GM18517 (cell line): ENCODE data around the gene OR9G1.
"Not testable (repeated sequence)": the region's sequence is repeated elsewhere in the genome, so short reads cannot be mapped to it uniquely, and the experiment has no call there.

Experiments used
- ATAC-seq: cut with Tn5 transposase; IDR thresholded peaks from one replicate; pipeline ENCODE4 v1.9.1; 2021; ENCODE audit warnings: mild to moderate bottlenecking, moderate library complexity; ENCODE audit not compliant: unreplicated experiment

OR9G1 gene, protein sequence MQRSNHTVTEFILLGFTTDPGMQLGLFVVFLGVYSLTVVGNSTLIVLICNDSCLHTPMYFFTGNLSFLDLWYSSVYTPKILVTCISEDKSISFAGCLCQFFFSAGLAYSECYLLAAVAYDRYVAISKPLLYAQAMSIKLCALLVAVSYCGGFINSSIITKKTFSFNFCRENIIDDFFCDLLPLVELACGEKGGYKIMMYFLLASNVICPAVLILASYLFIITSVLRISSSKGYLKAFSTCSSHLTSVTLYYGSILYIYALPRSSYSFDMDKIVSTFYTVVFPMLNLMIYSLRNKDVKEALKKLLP

GRCh38 chr11:56698795-56699194 is at the start of gene OR9G1:
TSS of gene OR9G1 (plus strand) at chr11:56699095. CDS start at chr11:56700388, 1,293 bp downstream.
- ATAC-seq, result no peak

DNA sequence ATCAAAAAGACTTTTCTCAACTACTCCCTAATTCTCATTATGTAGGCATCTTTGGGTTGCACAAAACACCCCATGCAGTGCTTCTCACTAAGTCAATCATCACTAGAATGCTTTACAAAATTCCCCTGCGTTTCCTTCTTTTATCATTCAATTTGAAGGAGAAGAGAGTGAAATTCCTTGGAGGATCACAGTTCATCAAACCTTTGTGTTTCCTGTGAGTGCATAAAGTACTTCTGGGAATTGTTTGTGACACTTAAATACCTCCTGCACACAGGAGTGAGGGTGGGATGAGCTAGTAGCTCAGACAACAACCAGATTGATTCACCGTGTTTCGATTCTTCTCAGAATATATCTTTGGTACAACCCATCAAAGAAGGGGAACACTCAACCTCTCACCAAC is 39.1 kb upstream of the OR9G1 start:
- ATAC-seq, result no peak

- no peak for ATAC-seq
Observed at GRCh38 chr11:56663386-56663785, 35.5 kb upstream of the OR9G1 start, which contains the start of gene OR5AR1. TSS of gene OR5AR1 (plus strand) at chr11:56663686. CDS start at chr11:56663686, 0 bp downstream.

GRCh38 chr11:56670984-56671383 is 27.9 kb upstream of the OR9G1 start:
- ATAC-seq, result no peak

DNA sequence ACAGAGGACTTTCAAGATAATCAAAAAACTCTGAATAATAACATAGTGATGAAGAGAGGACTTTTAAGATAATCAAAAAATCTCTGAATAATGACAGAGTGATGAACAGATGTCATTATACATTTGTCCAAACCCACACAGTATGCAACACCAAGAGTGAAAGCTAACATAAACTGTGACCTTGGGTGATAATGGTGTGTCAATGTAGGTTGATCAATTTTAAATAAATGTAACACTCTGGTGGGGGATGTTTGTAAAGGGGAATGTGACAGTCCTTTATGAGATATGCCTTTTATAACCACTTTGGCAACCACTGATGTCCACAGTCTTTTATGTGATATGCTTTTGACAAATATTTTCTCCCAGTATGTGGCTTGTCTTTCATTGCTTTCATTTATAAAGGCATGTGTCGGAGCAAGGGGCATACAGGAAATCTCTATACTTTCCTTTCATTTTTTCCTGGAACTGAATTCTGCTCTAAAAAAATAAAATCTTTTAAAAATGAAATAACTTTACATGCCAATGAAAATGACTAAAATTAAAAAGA is 10.3 kb upstream of the OR9G1 start:
- ATAC-seq, result no peak

- ATAC-seq, result not testable (repeated sequence)
Observed at GRCh38 chr11:56691179-56691578, 7.7 kb upstream of the OR9G1 start.

DNA sequence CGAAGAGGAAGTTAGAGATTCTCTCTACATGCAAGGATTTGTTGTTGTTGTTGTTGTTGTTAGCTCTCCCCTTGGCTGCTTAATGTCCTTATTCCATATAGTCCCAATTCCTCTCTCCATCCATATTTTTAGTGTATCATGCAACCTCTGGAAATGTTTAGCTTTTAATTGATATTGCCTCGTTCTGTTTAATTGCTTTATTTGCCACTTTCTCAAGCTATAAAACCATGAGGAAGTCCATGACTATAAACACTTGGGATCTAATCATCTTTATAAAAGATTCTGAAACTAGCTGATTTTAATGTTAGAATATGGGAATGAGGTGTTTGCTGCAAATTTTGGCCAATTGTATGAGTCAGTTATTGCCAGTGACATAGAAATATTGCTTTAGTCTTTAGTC is 5.5 kb upstream of the OR9G1 start:
- ATAC-seq, result no peak

GRCh38 chr11:56700242-56700913 is 1.5 kb downstream of the OR9G1 start:
- ATAC-seq, result no peak

GRCh38 chr11:56700914-56701485 is 2.1 kb downstream of the OR9G1 start:
- no peak for ATAC-seq

DNA sequence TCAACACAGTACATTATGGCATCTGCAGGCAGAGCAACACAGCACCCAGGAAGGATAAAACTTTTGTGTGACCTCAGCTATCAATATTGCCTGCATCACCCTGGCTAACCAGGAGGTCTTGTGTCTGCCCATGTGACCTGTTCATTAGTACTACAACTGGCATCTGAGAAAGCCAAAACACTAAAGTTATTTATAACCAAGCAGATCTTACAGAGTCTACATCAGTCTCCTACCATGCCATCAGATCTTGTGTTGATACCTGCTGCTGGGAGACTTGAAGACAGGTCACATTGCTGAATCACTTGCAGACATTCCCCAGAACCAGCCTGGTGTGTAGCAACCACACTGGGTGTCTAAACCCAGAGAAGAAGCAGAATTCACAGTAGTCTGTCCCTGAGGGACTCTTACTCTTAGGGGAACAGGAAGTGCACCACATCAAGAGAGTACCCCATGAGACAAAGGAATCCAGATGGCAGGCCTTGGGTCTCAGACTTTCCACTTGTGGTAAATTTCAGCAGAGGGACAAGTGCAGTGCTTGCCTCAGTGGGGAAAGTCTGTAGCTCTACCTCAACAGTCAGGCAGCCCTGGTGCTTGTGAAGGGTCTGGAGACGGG is 7.0 kb downstream of the OR9G1 start:
- no peak for ATAC-seq

- ATAC-seq, result no peak
Observed at GRCh38 chr11:56706486-56706885, 7.6 kb downstream of the OR9G1 start.

DNA sequence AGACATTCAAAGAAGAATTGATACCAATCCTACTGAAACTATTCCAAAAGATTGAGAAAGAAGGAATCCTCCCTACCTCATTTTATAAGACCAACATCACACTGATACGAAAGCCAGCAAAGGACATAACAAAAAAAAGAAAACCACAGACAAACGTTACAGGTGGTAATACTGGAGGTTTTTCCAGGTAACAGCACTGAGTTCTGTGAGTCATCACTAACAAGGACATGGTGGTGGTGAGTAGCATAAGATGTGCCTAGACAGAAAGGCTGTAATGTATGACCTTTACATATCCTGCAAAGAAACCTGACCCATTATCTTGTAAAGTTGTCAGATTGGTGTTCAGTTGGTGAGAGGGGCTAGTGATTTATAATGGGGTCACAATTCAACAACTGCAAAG is 15.3 kb downstream of the OR9G1 start:
- no peak for ATAC-seq

DNA sequence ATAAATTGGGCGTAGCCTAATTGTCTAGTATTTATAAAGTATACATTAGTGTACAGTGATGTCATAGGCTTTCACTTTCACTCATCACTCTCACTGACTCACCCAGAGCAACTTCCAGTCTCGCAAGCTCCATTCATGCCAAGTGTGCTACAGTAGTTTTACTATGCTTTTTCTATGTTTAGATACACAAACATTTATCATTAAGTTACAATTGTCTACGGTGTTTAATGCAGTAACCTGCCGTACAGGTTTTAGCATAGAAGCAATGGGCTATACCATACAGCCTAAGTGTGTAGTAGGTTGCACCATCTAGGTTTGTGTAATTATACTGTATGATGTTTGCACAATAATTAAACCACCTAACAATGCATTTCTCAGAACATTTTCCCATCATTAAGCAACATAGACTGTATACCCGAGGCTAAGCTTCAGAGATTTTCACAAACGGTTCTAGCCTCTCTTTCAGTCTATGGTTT is 17.5 kb downstream of the OR9G1 start:
- no peak for ATAC-seq

DNA sequence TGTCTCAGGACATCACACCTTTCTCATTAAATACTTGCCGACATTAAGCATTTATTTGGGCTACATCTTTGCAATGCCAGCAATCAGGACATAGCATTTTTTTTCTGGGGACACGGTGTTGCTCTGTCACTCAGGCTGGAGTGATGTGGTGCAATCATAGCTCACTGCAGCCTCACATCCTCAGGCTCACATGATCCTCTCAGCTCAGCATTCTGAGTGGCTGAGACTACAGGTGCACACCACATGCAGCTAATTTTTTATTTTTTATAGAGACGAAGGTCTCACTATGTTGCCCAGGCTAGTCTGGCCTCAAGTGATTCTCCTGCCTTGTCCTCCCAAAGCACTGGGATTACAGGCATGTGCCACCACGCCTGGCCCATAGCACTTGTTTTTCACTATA is 21.6 kb downstream of the OR9G1 start:
- ATAC-seq, result no peak

DNA sequence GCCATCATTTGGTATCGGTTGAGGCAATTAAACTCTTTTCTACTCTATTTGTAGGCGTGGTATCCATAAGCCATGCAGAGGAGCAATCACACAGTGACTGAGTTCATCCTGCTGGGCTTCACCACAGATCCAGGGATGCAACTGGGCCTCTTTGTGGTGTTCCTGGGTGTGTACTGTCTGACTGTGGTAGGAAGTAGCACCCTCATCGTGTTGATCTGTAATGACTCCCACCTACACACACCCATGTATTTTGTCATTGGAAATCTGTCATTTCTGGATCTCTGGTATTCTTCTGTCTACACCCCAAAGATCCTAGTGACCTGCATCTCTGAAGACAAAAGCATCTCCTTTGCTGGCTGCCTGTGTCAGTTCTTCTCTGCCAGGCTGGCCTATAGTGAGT is 41.2 kb downstream of the OR9G1 start:
- no peak for ATAC-seq

DNA sequence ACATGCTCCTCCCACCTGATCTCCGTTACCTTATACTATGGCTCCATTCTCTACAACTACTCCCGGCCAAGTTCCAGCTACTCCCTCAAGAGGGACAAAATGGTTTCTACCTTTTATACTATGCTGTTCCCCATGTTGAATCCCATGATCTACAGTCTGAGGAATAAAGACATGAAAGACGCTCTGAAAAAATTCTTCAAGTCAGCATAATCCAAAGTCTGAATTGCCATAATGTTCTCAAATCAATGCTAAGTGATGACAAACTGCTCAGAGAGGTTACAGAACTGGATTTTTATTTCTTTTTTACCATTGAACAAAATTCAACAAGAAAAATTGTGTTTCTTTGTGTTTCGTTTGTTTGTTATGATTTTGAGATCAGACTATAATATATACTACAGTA is 42.0 kb downstream of the OR9G1 start:
- ATAC-seq, result no peak

DNA sequence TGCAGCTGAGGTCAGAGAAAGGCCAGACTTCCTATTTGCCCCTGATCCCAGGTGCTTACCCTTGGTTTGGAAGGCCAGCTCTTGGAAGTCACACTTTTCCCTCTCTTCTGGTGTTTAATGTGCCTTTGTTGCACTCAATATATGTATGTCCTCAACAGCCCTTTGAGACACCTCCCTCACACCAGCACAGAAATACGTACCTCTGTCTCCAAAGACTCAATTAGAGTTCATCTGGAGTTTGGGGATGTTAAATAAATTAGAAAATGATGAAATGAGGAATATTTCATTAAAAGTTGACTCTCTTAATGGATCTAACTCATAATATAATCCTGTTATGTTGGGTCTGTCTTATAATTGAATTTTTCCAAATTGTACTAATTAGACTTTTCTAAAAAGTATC is 49.7 kb downstream of the OR9G1 start, which contains the start of gene OR9G4:
OR9G4 (minus strand) TSS at position 101 of the 400 bp plus-strand sequence. CDS start 4,931 bp downstream, outside the sequence.
- ATAC-seq, result no peak

GRCh38 chr11:56750190-56750589 is 51.3 kb downstream of the OR9G1 start:
- ATAC-seq, result no peak

GRCh38 chr11:56751480-56751879 is 52.6 kb downstream of the OR9G1 start:
- ATAC-seq, result no peak
